ENCODE results near the gene PLBD2. TPM values are rescaled to one million over a fixed set of nuclear protein-coding genes. Genes with fewer than 3 reads are reported as not detected.

PLBD2 gene
- total and polyA plus RNA-seq, 9 of the 15 experiments (the other 6 are each of a cell fraction or from before 2014, with no cell fraction given): 2.4 to 37.4 (median 6.0) TPM

GRCh38 chr12:113418213-113418879, 60.0 kb downstream of the PLBD2 start:
- no peaks in the 10 kb centered on the region for H3K9me1 ChIP-seq (ENCODE audit: control insufficient read depth, insufficient read depth, low read length)
- H3K4me1 ChIP-seq (replicated peaks in 1 of 2; ENCODE audit: control insufficient read depth in 2 of 2, insufficient read depth in 2 of 2, low read length in 2 of 2): peaks cover 32 to 39% of the 10 kb centered on the region in 2 experiments
- 45% methylated on average over 13 of the region's 13 CpGs for WGBS (ENCODE audit: insufficient coverage, low coverage, missing lambda C conversion rate)
- intact Hi-C loops (cut with micrococcal nuclease): no loop called here
- no peaks in the 10 kb centered on the region; the same call in 1 of the 2 replicates for H3K9me3 ChIP-seq (replicated peaks; ENCODE audit: control insufficient read depth, insufficient read depth, low read depth, low read length)
- no peak for FAIRE-seq
- H3K4me2 ChIP-seq (ENCODE audit: insufficient read depth, low read length): no peak overlapping the region
- H3K36me3 ChIP-seq (ENCODE audit: control insufficient read depth, insufficient read depth, low read length): no peaks in the 10 kb centered on the region
- no peak for ATAC-seq
- no TSS peak for BruUV-seq (replicated peaks)
- H3K4me3 ChIP-seq: no peak overlapping the region
- ChIA-PET CTCF (ENCODE audit: low intra/inter-chr PET ratio) (interaction anchor here (0.6 kb wide), 1 partner anchor 40 kb away, joined by 4 read pairs; no protein-coding TSS in a partner anchor), POLR2A (interaction anchor here (0.6 kb wide), 1 partner anchor 257 kb away, joined by 3 read pairs; no protein-coding TSS in a partner anchor)
- no peak for DNase-seq (ENCODE audit: extremely low read depth in 1 of 4, low spot score in 3 of 4)
- no peaks in the 10 kb centered on the region for H4K20me1 ChIP-seq (replicated peaks; ENCODE audit: control insufficient read depth, insufficient read depth, low read length)
- in situ Hi-C loops (cut with MboI): loop anchor here (25.0 kb wide), 1 partner anchor 231 kb away; the partner anchor contains the start of genes DDX54 and RITA1
- H3K27me3 ChIP-seq (ENCODE audit: control insufficient read depth in 2 of 2, insufficient read depth in 2 of 2, low read length in 2 of 2): no peaks in the 10 kb centered on the region
- H2AFZ ChIP-seq (ENCODE audit: low read depth, low read length): peak overlapping the region; percentile 11; the same call in 1 of the 2 replicates
- H3K27ac ChIP-seq (ENCODE audit: extremely low read depth, low read depth, low read length): no peak overlapping the region
- peaks cover 10% of the 10 kb centered on the region for H3K79me2 ChIP-seq (ENCODE audit: control insufficient read depth, insufficient read depth, low read length)
- peak overlapping the region in 1 of 2 experiments; percentile 75; a peak in 1 of 4 replicates for H3K9ac ChIP-seq (ENCODE audit: insufficient read depth in 1 of 2, low read depth in 2 of 2, low read length in 2 of 2)
- TF ChIP-seq HCFC1 (IDR thresholded peaks at IDR 0.05; ENCODE audit: low read depth, low read length) (no peak), NUFIP1 (IDR thresholded peaks at IDR 0.05; ENCODE audit: partially characterized antibody) (no peak), ILF3 (IDR thresholded peaks at IDR 0.05; ENCODE audit: borderline replicate concordance) (no peak), RBM25 (IDR thresholded peaks at IDR 0.05; ENCODE audit: low read depth, low read length, severe bottlenecking) (peak; percentile 58), ZNF347 (CRISPR knock-in tag; IDR thresholded peaks at IDR 0.05; ENCODE audit: low read depth) (no peak), RBM34 (IDR thresholded peaks at IDR 0.05; ENCODE audit: borderline replicate concordance, insufficient read depth, low read length) (no peak), BCOR (IDR thresholded peaks at IDR 0.05) (peak; percentile 53; the same call in 1 of the 2 replicates), ZFP36 (IDR thresholded peaks at IDR 0.05; ENCODE audit: low read depth, low read length, partially characterized antibody) (peak; percentile 76), THAP12 (CRISPR knock-in tag; IDR thresholded peaks at IDR 0.05) (no peak), SRSF3 (IDR thresholded peaks at IDR 0.05; ENCODE audit: insufficient read depth, low read length) (no peak)

All from K562 (cell line).